ENCODE measurements around the gene S100PBP.

- TF ChIP-seq POLR2A (IDR thresholded peaks at IDR 0.05), result no peak
- TF ChIP-seq POLR2AphosphoS5 (IDR thresholded peaks at IDR 0.05), result no peak
- TF ChIP-seq, protein P1, sequence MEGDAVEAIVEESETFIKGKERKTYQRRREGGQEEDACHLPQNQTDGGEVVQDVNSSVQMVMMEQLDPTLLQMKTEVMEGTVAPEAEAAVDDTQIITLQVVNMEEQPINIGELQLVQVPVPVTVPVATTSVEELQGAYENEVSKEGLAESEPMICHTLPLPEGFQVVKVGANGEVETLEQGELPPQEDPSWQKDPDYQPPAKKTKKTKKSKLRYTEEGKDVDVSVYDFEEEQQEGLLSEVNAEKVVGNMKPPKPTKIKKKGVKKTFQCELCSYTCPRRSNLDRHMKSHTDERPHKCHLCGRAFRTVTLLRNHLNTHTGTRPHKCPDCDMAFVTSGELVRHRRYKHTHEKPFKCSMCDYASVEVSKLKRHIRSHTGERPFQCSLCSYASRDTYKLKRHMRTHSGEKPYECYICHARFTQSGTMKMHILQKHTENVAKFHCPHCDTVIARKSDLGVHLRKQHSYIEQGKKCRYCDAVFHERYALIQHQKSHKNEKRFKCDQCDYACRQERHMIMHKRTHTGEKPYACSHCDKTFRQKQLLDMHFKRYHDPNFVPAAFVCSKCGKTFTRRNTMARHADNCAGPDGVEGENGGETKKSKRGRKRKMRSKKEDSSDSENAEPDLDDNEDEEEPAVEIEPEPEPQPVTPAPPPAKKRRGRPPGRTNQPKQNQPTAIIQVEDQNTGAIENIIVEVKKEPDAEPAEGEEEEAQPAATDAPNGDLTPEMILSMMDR (IDR thresholded peaks at IDR 0.05), result no peak
Measured at GRCh38 chr1:32867671-32868070, 50.2 kb downstream of the S100PBP start.

Data from breast epithelium (tissue), 3 donors.